HG03565 (cell line): ENCODE measurements around the gene LRIF1.
A peak's percentile ranks its signal among the peaks of the same experiment; 100 is the strongest.
"Not testable (repeated sequence)": the region's sequence is repeated elsewhere in the genome, so short reads cannot be mapped to it uniquely, and the experiment has no call there.

ENCODE experiments used
- ATAC-seq: cut with Tn5 transposase; IDR thresholded peaks from one replicate; pipeline ENCODE4 v1.9.1; 2021; ENCODE audit warnings: mild to moderate bottlenecking, moderate library complexity; ENCODE audit not compliant: unreplicated experiment

Gene LRIF1

GRCh38 chr1:110963691-110964454, at the start of gene LRIF1:
TSS of gene LRIF1 (minus strand) at chr1:110963922. CDS start at chr1:110963688, 234 bp downstream.
- peak; percentile 96 for ATAC-seq

GRCh38 chr1:111008031-111008430, 44.3 kb upstream of the LRIF1 start:
- ATAC-seq, result no peak

GRCh38 chr1:111006556-111006955, 42.8 kb upstream of the LRIF1 start:
- no peak for ATAC-seq

- not testable (repeated sequence) for ATAC-seq
Observed at GRCh38 chr1:110999607-111000006, 35.9 kb upstream of the LRIF1 start.

- not testable (repeated sequence) for ATAC-seq
Observed at GRCh38 chr1:110992329-110992728, 28.6 kb upstream of the LRIF1 start.

GRCh38 chr1:110991295-110991694, 27.6 kb upstream of the LRIF1 start:
- not testable (repeated sequence) for ATAC-seq

- ATAC-seq, result no peak
Observed at GRCh38 chr1:110990541-110990940, 26.8 kb upstream of the LRIF1 start.

GRCh38 chr1:110986407-110986891, 22.7 kb upstream of the LRIF1 start:
- ATAC-seq, result no peak

GRCh38 chr1:110982320-110982719, 18.6 kb upstream of the LRIF1 start:
- no peak for ATAC-seq

- no peak for ATAC-seq
Observed at GRCh38 chr1:110979154-110979553, 15.4 kb upstream of the LRIF1 start.

- ATAC-seq, result no peak
Observed at GRCh38 chr1:110976089-110976488, 12.4 kb upstream of the LRIF1 start.

- no peak for ATAC-seq
Observed at GRCh38 chr1:110975265-110975664, 11.5 kb upstream of the LRIF1 start.

- ATAC-seq, result no peak
Observed at GRCh38 chr1:110967256-110967655, 3.5 kb upstream of the LRIF1 start.

- ATAC-seq, result no peak
Observed at GRCh38 chr1:110964455-110964903, 757 bp upstream of the LRIF1 start.

GRCh38 chr1:110962892-110963690, 631 bp downstream of the LRIF1 start:
- no peak for ATAC-seq

- no peak for ATAC-seq
Observed at GRCh38 chr1:110961902-110962301, 1.8 kb downstream of the LRIF1 start.

GRCh38 chr1:110960777-110961420, 2.8 kb downstream of the LRIF1 start:
- no peak for ATAC-seq

GRCh38 chr1:110957798-110958197, 5.9 kb downstream of the LRIF1 start:
- no peak for ATAC-seq

GRCh38 chr1:110956586-110956985, 7.1 kb downstream of the LRIF1 start:
- no peak for ATAC-seq

GRCh38 chr1:110953031-110953430, 10.7 kb downstream of the LRIF1 start:
- no peak for ATAC-seq

GRCh38 chr1:110952031-110952430, 11.7 kb downstream of the LRIF1 start:
- ATAC-seq, result no peak
